Stomach (tissue), 4 donors: ENCODE data around the gene MLKL.

Experiments
- EP300 ChIP-seq: sonication (generic); formaldehyde crosslinking; IDR thresholded peaks from one replicate; pipeline ENCODE4 v1.6.1; 2017; ENCODE audit warnings: antibody characterized with exemption
- POLR2A ChIP-seq, 4 donors: fragments of 450-650 bp; IDR thresholded peaks; one replicate each; pipeline ENCODE4 v1.6.1; 2016; ENCODE audit warnings: antibody characterized with exemption in 4 of 4, control low read depth in 2 of 4, mild to moderate bottlenecking in 1 of 4, moderate library complexity in 1 of 4
- TF ChIP-seq, protein P1 (sequence below), 7 experiments: fragments of 450-650 bp in 4 of 7; fragments of 200-600 bp in 3 of 7; sonication (generic) in 3 of 7; IDR thresholded peaks; one replicate each; pipeline ENCODE4 v1.5.1; 2016 to 2019; ENCODE audit warnings: antibody characterized with exemption in 7 of 7, control low read depth in 2 of 7, mild to moderate bottlenecking in 1 of 7

- TF ChIP-seq, protein P1, sequence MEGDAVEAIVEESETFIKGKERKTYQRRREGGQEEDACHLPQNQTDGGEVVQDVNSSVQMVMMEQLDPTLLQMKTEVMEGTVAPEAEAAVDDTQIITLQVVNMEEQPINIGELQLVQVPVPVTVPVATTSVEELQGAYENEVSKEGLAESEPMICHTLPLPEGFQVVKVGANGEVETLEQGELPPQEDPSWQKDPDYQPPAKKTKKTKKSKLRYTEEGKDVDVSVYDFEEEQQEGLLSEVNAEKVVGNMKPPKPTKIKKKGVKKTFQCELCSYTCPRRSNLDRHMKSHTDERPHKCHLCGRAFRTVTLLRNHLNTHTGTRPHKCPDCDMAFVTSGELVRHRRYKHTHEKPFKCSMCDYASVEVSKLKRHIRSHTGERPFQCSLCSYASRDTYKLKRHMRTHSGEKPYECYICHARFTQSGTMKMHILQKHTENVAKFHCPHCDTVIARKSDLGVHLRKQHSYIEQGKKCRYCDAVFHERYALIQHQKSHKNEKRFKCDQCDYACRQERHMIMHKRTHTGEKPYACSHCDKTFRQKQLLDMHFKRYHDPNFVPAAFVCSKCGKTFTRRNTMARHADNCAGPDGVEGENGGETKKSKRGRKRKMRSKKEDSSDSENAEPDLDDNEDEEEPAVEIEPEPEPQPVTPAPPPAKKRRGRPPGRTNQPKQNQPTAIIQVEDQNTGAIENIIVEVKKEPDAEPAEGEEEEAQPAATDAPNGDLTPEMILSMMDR (IDR thresholded peaks at IDR 0.05), result no peak
- TF ChIP-seq EP300, result no peak
- no peak for TF ChIP-seq POLR2A (IDR thresholded peaks at IDR 0.05)
Measured at GRCh38 chr16:74745926-74746325, 45.3 kb upstream of the MLKL start.
